Ovary (tissue), 3 donors: ENCODE data around the gene INPPL1.

Experiments used
- EP300 ChIP-seq: sonication (generic); formaldehyde crosslinking; IDR thresholded peaks from one replicate; pipeline ENCODE4 v1.6.1; 2017; ENCODE audit warnings: antibody characterized with exemption
- POLR2A ChIP-seq: fragments of 450-650 bp; IDR thresholded peaks from one replicate; pipeline ENCODE4 v1.6.1; 2017; ENCODE audit warnings: antibody characterized with exemption, mild to moderate bottlenecking, moderate library complexity
- TF ChIP-seq, protein P1 (sequence below), 3 donors: fragments of 450-650 bp in 2 of 3; fragments of 200-600 bp in 1 of 3; IDR thresholded peaks; one replicate each; pipeline versions ENCODE4 v1.5.1 to v1.8.0; 2016 to 2022; ENCODE audit warnings: antibody characterized with exemption in 3 of 3, mild to moderate bottlenecking in 1 of 3
- donor health status: DM: no; HTN: no; CAD: no.

DNA sequence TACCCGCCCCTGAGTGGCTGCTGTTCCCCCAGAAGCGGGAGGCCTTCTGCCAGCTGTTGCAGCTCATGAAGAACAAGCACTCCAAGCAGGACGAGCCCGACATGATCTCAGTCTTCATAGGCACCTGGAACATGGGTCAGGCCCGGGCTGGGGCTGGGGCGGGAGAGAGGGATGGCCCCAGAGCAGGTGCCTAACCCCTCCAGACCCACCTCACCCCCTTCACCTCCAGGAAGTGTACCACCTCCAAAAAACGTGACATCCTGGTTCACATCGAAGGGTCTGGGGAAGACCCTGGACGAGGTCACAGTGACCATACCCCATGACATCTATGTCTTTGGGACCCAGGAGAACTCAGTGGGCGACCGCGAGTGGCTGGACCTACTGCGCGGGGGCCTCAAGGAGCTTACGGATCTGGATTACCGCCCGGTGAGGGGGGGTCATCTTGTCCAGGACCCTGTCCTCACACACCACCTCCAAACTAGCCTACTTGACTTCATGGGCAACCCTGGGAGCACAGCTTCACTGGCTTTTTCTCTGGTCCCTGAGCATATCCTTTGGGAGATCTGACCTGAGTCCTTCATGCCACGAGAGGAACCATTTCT is 6.3 kb downstream of the INPPL1 start:
- TF ChIP-seq, protein P1, sequence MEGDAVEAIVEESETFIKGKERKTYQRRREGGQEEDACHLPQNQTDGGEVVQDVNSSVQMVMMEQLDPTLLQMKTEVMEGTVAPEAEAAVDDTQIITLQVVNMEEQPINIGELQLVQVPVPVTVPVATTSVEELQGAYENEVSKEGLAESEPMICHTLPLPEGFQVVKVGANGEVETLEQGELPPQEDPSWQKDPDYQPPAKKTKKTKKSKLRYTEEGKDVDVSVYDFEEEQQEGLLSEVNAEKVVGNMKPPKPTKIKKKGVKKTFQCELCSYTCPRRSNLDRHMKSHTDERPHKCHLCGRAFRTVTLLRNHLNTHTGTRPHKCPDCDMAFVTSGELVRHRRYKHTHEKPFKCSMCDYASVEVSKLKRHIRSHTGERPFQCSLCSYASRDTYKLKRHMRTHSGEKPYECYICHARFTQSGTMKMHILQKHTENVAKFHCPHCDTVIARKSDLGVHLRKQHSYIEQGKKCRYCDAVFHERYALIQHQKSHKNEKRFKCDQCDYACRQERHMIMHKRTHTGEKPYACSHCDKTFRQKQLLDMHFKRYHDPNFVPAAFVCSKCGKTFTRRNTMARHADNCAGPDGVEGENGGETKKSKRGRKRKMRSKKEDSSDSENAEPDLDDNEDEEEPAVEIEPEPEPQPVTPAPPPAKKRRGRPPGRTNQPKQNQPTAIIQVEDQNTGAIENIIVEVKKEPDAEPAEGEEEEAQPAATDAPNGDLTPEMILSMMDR (IDR thresholded peaks at IDR 0.05): no peak
- no peak for TF ChIP-seq POLR2A
- no peak for TF ChIP-seq EP300
